A549 (cell line): ENCODE results near the gene SERPINI1. TPM values are rescaled to one million over a fixed set of nuclear protein-coding genes. Genes with fewer than 3 reads are reported as not detected.
A peak's percentile ranks its signal among the peaks of the same experiment; 100 is the strongest.

Experiments
- ATAC-seq, 2 experiments: fragments of 200-7000 bp in 1 of 2; fragments of >200 bp in 1 of 2; cut with Nextera tagmentation in 1 of 2; cut with Tn5 transposase in 1 of 2; 3 replicates each; pipeline versions ENCODE4 v1.8.0 to v1.9.1; 2018 to 2020; ENCODE audit warnings: mild to moderate bottlenecking in 1 of 2, moderate library complexity in 1 of 2
- CTCF ChIA-PET: fragments of 300-600 bp; sonication (Branson Sonifier 250); formaldehyde crosslinking; extraction: SDS; loops from one replicate; lab custom pipeline; 2021; ENCODE audit warnings: antibody characterized with exemption, inconsistent platforms; lab: Yijun Ruan, JAX
- POLR2A ChIA-PET: fragments of 350-600 bp; formaldehyde crosslinking; extraction: SDS; loops from one replicate; lab custom pipeline; 2021; ENCODE audit warnings: antibody characterized with exemption, inconsistent platforms; lab: Yijun Ruan, JAX
- DNase-seq, 2 experiments: peaks; one replicate each; pipeline versions ENCODE4 v3.0.0 to v3.0.0-alpha.2; 2011 to 2016; ENCODE audit warnings: low read depth in 1 of 2, low spot score in 1 of 2
- FAIRE-seq: peaks from 2 replicates; lab custom pipeline; 2011; peaks lifted over from hg19 to GRCh38; lab: Jason Lieb, UNC
- H3K27ac ChIP-seq, 2 experiments: fragments of >200 bp; sonication (Bioruptor Twin); formaldehyde crosslinking; 3 replicates each; pipeline ENCODE4 v1.5.1; 2016 to 2017
- H3K4me1 ChIP-seq: fragments of >200 bp; sonication (Bioruptor Twin); formaldehyde crosslinking; 3 replicates; pipeline ENCODE4 v1.6.1; 2016
- H3K4me2 ChIP-seq: fragments of >200 bp; sonication (Bioruptor Twin); formaldehyde crosslinking; 3 replicates; pipeline ENCODE4 v1.6.1; 2016
- H3K4me3 ChIP-seq: fragments of >200 bp; sonication (Bioruptor Twin); formaldehyde crosslinking; 3 replicates; pipeline ENCODE4 v1.5.1; 2016
- H3K9me3 ChIP-seq: fragments of >200 bp; sonication (Bioruptor Twin); formaldehyde crosslinking; 3 replicates; pipeline ENCODE4 v1.6.1; 2016
- BCL3 ChIP-seq: fragments of >200 bp; sonication (Bioruptor Twin); formaldehyde crosslinking; IDR thresholded peaks from 3 replicates; pipeline ENCODE4 v1.6.1; 2016
- BHLHE40 ChIP-seq: IDR thresholded peaks from 2 replicates; pipeline ENCODE4 v1.6.1; 2012; ENCODE audit warnings: low read depth, low read length, inconsistent platforms
- CBX2 ChIP-seq: fragments of 200-600 bp; sonication (generic); IDR thresholded peaks from 2 replicates; pipeline ENCODE4 v1.6.1; 2016; ENCODE audit warnings: low read depth, mild to moderate bottlenecking, borderline replicate concordance
- CEBPB ChIP-seq, 2 experiments: fragments of >200 bp in 1 of 2; sonication (Bioruptor Twin) in 1 of 2; formaldehyde crosslinking in 1 of 2; IDR thresholded peaks; 2 replicates each; pipeline ENCODE4 v1.6.1; 2012 to 2016
- E2F6 ChIP-seq: IDR thresholded peaks from 2 replicates; pipeline ENCODE4 v1.6.1; 2012; ENCODE audit warnings: low read depth, borderline replicate concordance
- EHF ChIP-seq: fragments of 250-450 bp; sonication (Bioruptor Pico); IDR thresholded peaks from 2 replicates; pipeline ENCODE4 v1.5.0; 2020; ENCODE audit warnings: mild to moderate bottlenecking
- EHMT2 ChIP-seq: fragments of 200-600 bp; sonication (generic); IDR thresholded peaks from 2 replicates; pipeline ENCODE4 v1.6.1; 2016; ENCODE audit warnings: antibody characterized with exemption, low read depth, mild to moderate bottlenecking, moderate library complexity
- EP300 ChIP-seq, 2 experiments: fragments of >200 bp; sonication (Bioruptor Twin); formaldehyde crosslinking; IDR thresholded peaks; 2 replicates in 1 of 2; 3 replicates in 1 of 2; pipeline ENCODE4 v1.6.1; 2016 to 2017
- ESRRA ChIP-seq: fragments of 150-350 bp; IDR thresholded peaks from 2 replicates; pipeline ENCODE4 v1.6.1; 2014; ENCODE audit warnings: mild to moderate bottlenecking, low read length, borderline replicate concordance
- FOSL2 ChIP-seq, 2 experiments: fragments of 450-650 bp in 1 of 2; fragments of >200 bp in 1 of 2; sonication (Bioruptor Twin) in 1 of 2; formaldehyde crosslinking; IDR thresholded peaks; 2 replicates each; pipeline versions ENCODE4 v1.5.0 to v1.6.1; 2016 to 2020; ENCODE audit warnings: mild to moderate bottlenecking in 1 of 2, moderate library complexity in 1 of 2
- GATA3 ChIP-seq: IDR thresholded peaks from 2 replicates; pipeline ENCODE4 v1.6.1; 2012; ENCODE audit warnings: borderline replicate concordance
- HDAC2 ChIP-seq: fragments of 200-600 bp; sonication (generic); IDR thresholded peaks from 2 replicates; pipeline ENCODE4 v1.6.1; 2016
- HOXA7 ChIP-seq: fragments of 250-450 bp; sonication (Bioruptor Pico); IDR thresholded peaks from 2 replicates; pipeline ENCODE4 v1.5.0; 2020; ENCODE audit warnings: mild to moderate bottlenecking, moderate library complexity
- HOXB5 ChIP-seq: fragments of 250-450 bp; sonication (Bioruptor Pico); IDR thresholded peaks from 2 replicates; pipeline ENCODE4 v1.5.0; 2020; ENCODE audit warnings: mild to moderate bottlenecking, moderate library complexity
- KDM1A ChIP-seq: fragments of 200-600 bp; sonication (generic); IDR thresholded peaks from 2 replicates; pipeline ENCODE4 v1.6.1; 2016; ENCODE audit warnings: low read depth, mild to moderate bottlenecking
- KDM5A ChIP-seq: fragments of 200-600 bp; sonication (generic); IDR thresholded peaks from 2 replicates; pipeline ENCODE4 v1.6.1; 2016; ENCODE audit warnings: antibody characterized with exemption, mild to moderate bottlenecking
- MAFK ChIP-seq: fragments of 450-650 bp; IDR thresholded peaks from 2 replicates; pipeline ENCODE4 v1.6.1; 2014; ENCODE audit not compliant: partially characterized antibody
- MAZ ChIP-seq: fragments of 150-350 bp; IDR thresholded peaks from 2 replicates; pipeline ENCODE4 v1.6.1; 2014; ENCODE audit warnings: antibody characterized with exemption, low read depth, low read length, borderline replicate concordance
- NR3C1 ChIP-seq: fragments of >200 bp; sonication (Bioruptor Twin); formaldehyde crosslinking; IDR thresholded peaks from 3 replicates; pipeline ENCODE4 v1.6.1; 2017
- PHF8 ChIP-seq: fragments of 200-600 bp; sonication (generic); IDR thresholded peaks from 2 replicates; pipeline ENCODE4 v1.6.1; 2016; ENCODE audit warnings: low read depth, mild to moderate bottlenecking, antibody characterized with exemption, moderate library complexity, borderline replicate concordance
- POLR2AphosphoS2 ChIP-seq: conservative IDR thresholded peaks from 2 replicates; pipeline ENCODE4 v1.6.1; 2012; ENCODE audit warnings: low read length, improper control_type of control experiment, inconsistent platforms
- RARB ChIP-seq: fragments of 250-450 bp; sonication (Bioruptor Pico); IDR thresholded peaks from 2 replicates; pipeline ENCODE4 v1.8.0; 2021; ENCODE audit warnings: mild to moderate bottlenecking, moderate library complexity
- REST ChIP-seq: fragments of 200-600 bp; sonication (generic); IDR thresholded peaks from 2 replicates; pipeline ENCODE4 v1.6.1; 2016; ENCODE audit warnings: antibody characterized with exemption, mild to moderate bottlenecking, moderate library complexity
- RFX5 ChIP-seq: fragments of 450-650 bp; IDR thresholded peaks from 2 replicates; pipeline ENCODE4 v1.7.1; 2014; ENCODE audit warnings: antibody characterized with exemption, mild to moderate bottlenecking, moderate library complexity
- SMC3 ChIP-seq: fragments of >200 bp; sonication (Bioruptor Twin); formaldehyde crosslinking; IDR thresholded peaks from 3 replicates; pipeline ENCODE4 v1.6.1; 2018; ENCODE audit warnings: inconsistent platforms
- SREBF2 ChIP-seq: fragments of 450-650 bp; IDR thresholded peaks from 2 replicates; pipeline ENCODE4 v1.6.1; 2014; ENCODE audit warnings: mild to moderate bottlenecking, moderate library complexity
- TP53 ChIP-seq: fragments of 250-450 bp; sonication (Bioruptor Pico); IDR thresholded peaks from 2 replicates; pipeline ENCODE4 v1.5.0; 2021; ENCODE audit warnings: mild to moderate bottlenecking, moderate library complexity
- ZFP36 ChIP-seq: fragments of 450-650 bp; IDR thresholded peaks from 2 replicates; pipeline ENCODE4 v1.6.1; 2014; ENCODE audit warnings: borderline replicate concordance; ENCODE audit not compliant: partially characterized antibody
- WGBS: methylation state at CpG from one replicate; pipeline ENCODE4 v1.1.6; 2017; ENCODE audit errors: missing lambda C conversion rate; 5-methylcytosine and 5-hydroxymethylcytosine counted together
- polyA plus RNA-seq, 4 experiments: library from polyadenylated mRNA; depleted of rRNA in 3 of 4; stranded (reverse); fragments of >200 nt; fragmentation: RNase III in 1 of 4; extraction: RNeasy Plus Mini Kit Qiagen cat#74134 plus additional on column Dnase treatment in 1 of 4; gene quantifications; 2 replicates in 3 of 4; 3 replicates in 1 of 4; pipeline ENCODE4 v1.2.3, GENCODE V29; 2011 to 2017
- TF ChIP-seq, protein P1 (sequence below): fragments of 150-350 bp; IDR thresholded peaks from 2 replicates; pipeline ENCODE4 v1.6.1; 2014; ENCODE audit warnings: low read depth, mild to moderate bottlenecking, low read length
- TF ChIP-seq, protein P2 (sequence below): IDR thresholded peaks from 2 replicates; pipeline ENCODE4 v1.6.1; 2012

Gene SERPINI1
- polyA plus RNA-seq, 2 of the 4 experiments (the other 2 are of a cell fraction): 6.5 to 10.2 TPM

DNA sequence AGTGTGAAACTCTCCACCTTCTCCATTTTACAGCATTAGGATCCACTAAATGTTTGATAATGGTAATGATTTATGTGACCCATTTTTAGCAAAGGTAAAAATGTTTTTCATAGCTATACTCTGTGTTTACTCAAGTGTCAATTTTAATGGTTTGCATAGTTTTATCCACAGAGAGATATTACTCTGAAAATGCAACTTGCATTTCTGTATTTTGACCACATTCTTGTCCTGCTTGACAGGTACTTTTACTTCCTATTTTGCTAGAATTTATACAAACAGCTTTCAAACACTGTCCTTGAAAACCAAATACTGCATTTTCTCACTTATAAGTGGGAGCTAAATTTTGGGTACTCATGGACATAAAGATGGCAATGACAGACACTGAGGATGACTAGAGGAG, 62.9 kb downstream of the SERPINI1 start:
- TF ChIP-seq HOXB5 (CRISPR knock-in tag) (no peak), EHMT2 (no peak), E2F6 (no peak), PHF8 (no peak), CEBPB (IDR thresholded peaks at IDR 0.05) (no peak), MAFK (no peak), BCL3 (no peak), SMC3 (no peak), TP53 (no peak), CBX2 (no peak), MAZ (no peak), BHLHE40 (no peak), KDM5A (no peak), EP300 (IDR thresholded peaks at IDR 0.05) (no peak), GATA3 (no peak), SREBF2 (no peak), REST (no peak), ZFP36 (no peak)
- TF ChIP-seq, protein P1, sequence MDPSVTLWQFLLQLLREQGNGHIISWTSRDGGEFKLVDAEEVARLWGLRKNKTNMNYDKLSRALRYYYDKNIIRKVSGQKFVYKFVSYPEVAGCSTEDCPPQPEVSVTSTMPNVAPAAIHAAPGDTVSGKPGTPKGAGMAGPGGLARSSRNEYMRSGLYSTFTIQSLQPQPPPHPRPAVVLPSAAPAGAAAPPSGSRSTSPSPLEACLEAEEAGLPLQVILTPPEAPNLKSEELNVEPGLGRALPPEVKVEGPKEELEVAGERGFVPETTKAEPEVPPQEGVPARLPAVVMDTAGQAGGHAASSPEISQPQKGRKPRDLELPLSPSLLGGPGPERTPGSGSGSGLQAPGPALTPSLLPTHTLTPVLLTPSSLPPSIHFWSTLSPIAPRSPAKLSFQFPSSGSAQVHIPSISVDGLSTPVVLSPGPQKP: no peak
- ChIA-PET POLR2A (no interaction called here), CTCF (no interaction called here)
- H3K4me2 ChIP-seq: no peak overlapping the region
- no peak overlapping the region for H3K27ac ChIP-seq
- no peaks in the 10 kb centered on the region for H3K9me3 ChIP-seq
- no peaks in the 10 kb centered on the region for H3K4me1 ChIP-seq
- DNase-seq (no peak), FAIRE-seq (no peak), ATAC-seq (no peak)
- H3K4me3 ChIP-seq: no peak overlapping the region

GRCh38 chr3:167808910-167809309, 73.4 kb downstream of the SERPINI1 start:
- Histone ChIP-seq H3K27ac (no peak overlapping the region), H3K4me2 (0 out of 3 replicates have a peak overlapping the region, but pooled peaks have one; percentile 7), H3K4me3 (no peak overlapping the region)

More at GRCh38 chr3:167808910-167809309, 73.4 kb downstream of the SERPINI1 start:
- DNase-seq (no peak), ATAC-seq (no peak), FAIRE-seq (no peak)
- CTCF ChIA-PET: no interaction called here
- WGBS: 33% methylated on average over 2 of the region's 2 CpGs
- POLR2A ChIA-PET: no interaction called here
- peaks cover 44% of the 10 kb centered on the region for H3K4me1 ChIP-seq
- no peaks in the 10 kb centered on the region for H3K9me3 ChIP-seq
- no peak for TF ChIP-seq FOSL2 (IDR thresholded peaks at IDR 0.05)
- no peak for TF ChIP-seq FOSL2 (CRISPR knock-in tag; IDR thresholded peaks at IDR 0.05)
- no peak for TF ChIP-seq RFX5
- no peak for TF ChIP-seq NR3C1
- no peak for TF ChIP-seq KDM1A
- no peak for TF ChIP-seq HOXA7 (CRISPR knock-in tag)
- TF ChIP-seq ESRRA: no peak
- TF ChIP-seq CBX2: no peak
- TF ChIP-seq EHF (CRISPR knock-in tag): no peak
- TF ChIP-seq POLR2AphosphoS2: no peak
- no peak for TF ChIP-seq RARB (CRISPR knock-in tag)
- no peak for TF ChIP-seq HDAC2
- TF ChIP-seq KDM5A: no peak
- no peak for TF ChIP-seq EP300 (IDR thresholded peaks at IDR 0.05)
- TF ChIP-seq, protein P2, sequence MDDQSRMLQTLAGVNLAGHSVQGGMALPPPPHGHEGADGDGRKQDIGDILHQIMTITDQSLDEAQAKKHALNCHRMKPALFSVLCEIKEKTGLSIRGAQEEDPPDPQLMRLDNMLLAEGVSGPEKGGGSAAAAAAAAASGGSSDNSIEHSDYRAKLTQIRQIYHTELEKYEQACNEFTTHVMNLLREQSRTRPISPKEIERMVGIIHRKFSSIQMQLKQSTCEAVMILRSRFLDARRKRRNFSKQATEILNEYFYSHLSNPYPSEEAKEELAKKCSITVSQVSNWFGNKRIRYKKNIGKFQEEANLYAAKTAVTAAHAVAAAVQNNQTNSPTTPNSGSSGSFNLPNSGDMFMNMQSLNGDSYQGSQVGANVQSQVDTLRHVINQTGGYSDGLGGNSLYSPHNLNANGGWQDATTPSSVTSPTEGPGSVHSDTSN: no peak
